DMS53 treated with DMSO at 0.1 percent for 48 hours (cell line): ENCODE results near the gene FIP1L1.
"Not testable (repeated sequence)": the region's sequence is repeated elsewhere in the genome, so short reads cannot be mapped to it uniquely, and the experiment has no call there.

Experiments used
- DNase-seq: peaks from one replicate; lab custom pipeline; 2025; ENCODE audit not compliant: unreplicated experiment; lab: John Stamatoyannopoulos, UW

The FIP1L1 gene, protein sequence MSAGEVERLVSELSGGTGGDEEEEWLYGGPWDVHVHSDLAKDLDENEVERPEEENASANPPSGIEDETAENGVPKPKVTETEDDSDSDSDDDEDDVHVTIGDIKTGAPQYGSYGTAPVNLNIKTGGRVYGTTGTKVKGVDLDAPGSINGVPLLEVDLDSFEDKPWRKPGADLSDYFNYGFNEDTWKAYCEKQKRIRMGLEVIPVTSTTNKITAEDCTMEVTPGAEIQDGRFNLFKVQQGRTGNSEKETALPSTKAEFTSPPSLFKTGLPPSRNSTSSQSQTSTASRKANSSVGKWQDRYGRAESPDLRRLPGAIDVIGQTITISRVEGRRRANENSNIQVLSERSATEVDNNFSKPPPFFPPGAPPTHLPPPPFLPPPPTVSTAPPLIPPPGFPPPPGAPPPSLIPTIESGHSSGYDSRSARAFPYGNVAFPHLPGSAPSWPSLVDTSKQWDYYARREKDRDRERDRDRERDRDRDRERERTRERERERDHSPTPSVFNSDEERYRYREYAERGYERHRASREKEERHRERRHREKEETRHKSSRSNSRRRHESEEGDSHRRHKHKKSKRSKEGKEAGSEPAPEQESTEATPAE

DNA sequence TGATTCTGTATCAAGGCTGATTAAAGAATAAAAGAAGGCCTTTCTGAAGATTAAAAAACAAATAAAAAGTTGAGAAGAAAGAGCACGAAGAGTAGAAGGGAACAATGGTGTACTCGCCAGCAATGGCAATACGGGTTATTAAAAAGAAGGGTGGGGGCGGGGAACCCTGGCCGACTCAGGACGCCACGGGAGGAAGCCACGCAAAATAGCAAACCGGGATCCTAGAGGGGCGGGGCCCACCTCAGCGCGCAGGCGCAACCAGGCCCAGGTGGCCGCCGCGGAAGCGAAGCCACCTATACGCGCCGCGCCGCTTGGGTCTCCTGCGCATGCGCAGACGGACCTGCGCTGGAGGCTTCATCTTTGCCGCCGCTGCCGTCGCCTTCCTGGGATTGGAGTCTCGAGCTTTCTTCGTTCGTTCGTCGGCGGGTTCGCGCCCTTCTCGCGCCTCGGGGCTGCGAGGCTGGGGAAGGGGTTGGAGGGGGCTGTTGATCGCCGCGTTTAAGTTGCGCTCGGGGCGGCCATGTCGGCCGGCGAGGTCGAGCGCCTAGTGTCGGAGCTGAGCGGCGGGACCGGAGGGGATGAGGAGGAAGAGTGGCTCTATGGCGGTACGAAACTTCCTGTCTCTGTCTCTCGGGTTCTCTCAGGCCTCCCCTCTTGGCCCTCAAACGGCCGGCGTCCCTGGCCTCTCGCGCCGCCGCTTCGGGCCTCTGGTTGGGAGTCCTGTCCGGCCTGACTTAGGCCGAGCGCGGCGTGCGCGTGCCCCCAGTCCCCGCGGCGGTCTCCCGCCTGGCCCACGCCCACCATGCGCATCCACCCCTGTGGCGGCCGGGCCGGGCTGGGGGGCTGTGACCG is at the start of gene FIP1L1:
Gene FIP1L1 (plus strand): TSS at position 323 of the 852 bp plus-strand sequence. CDS start 198 bp downstream, at position 521.
- DNase-seq: peak; percentile 72

GRCh38 chr4:53334916-53335315 is 42.5 kb upstream of the FIP1L1 start:
- not testable (repeated sequence) for DNase-seq

DNA sequence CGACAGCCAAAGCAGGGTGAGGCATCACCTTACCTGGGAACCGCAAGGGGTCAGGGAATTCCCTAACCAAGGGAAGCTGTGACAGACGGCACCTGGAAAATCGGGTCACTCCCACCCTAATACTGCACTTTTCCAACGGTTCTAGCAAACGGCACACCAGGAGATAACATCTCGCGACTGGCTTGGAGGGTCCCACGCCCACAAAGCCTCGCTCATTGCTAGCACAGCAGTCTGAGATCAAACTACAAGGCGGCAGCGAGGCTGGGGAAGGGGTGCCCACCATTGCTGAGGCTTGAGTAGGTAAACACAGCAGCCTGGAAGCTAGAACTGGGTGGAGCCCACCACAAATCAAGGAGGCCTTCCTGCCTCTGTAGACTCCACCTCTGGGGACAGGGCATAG is 37.3 kb upstream of the FIP1L1 start:
- DNase-seq: not testable (repeated sequence)

DNA sequence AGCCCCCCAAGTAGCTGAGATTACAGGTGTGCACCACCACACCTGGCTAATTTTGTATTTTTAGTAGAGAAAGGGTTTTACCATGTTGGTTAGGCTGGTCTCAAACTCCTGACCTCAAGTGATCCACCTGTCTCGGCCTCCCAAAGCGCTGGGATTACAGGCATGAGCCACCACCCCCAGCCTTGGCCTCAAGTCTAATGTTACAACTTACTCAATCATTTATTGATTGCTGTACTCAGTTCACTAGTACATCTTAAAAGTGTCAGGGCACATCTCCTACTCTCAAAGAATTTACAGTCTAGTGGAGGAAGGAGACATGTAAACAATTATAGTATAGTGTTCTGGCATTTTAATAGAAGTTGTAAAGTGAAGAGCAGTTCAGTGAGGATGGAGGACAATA is 31.0 kb upstream of the FIP1L1 start:
- not testable (repeated sequence) for DNase-seq

DNA sequence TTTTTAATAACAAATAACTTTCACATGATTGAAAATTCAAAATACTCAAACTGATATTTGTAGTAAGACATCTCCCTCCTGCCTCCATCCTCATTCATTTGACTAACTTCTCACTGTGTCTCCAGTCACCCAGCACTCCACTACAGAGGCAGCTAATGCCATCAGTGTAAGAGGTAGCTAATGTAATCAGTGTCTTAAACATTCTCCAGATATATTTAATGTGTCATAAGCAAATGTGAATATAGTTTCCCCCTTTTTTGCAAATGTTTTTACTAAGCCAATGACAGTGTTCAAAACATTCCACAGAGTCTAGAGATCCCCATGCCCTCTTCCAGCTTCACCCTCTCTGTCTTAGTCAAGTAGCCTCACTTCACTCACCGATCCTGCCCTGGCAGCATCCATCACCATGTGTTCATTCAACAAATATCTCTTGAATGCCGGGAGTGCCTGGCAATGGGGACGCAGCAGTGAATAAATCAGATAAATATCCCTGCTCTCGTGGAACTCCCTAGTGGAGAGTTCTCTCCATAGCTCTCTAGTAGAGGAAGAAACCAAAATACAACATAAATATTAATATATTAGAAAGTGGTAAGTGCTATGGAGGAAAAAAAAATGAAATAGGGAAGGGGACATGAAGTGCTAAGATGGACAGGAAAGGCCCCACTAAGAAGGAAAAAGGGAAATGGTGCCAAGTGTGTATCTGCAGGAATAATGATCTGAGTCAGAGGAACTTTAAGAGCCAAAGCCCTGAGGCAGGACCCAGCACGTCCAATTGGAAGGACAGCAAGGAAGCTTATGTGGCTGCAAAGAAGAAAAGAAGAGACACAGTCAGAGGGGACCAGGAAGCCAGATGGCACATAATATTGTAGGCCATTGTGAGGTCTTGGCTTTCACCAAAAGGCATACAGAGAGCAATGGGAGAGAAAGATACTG is 30.3 kb upstream of the FIP1L1 start:
- DNase-seq: no peak

GRCh38 chr4:53348046-53348445 is 29.4 kb upstream of the FIP1L1 start:
- DNase-seq: no peak

DNA sequence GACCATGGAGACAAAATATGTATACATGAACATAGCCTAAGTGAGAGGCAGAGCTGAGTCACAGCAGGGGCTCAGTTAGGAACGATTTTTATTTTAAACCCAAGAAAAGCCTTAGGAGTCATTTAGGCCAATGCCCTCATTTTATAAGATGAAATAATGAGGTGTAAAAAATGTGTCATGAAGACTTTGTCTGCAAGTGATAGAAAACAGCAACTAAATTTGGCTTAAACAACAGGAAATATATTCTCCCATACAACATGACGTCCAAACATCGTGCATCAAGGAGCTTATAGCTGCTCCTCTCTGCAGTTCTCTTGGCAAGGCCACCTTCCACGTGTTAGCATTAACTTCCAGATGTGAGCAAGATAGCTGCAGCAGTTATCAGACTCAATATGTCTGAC is 28.4 kb upstream of the FIP1L1 start:
- no peak for DNase-seq

- no peak for DNase-seq
Observed at GRCh38 chr4:53354012-53354722, 23.3 kb upstream of the FIP1L1 start.

DNA sequence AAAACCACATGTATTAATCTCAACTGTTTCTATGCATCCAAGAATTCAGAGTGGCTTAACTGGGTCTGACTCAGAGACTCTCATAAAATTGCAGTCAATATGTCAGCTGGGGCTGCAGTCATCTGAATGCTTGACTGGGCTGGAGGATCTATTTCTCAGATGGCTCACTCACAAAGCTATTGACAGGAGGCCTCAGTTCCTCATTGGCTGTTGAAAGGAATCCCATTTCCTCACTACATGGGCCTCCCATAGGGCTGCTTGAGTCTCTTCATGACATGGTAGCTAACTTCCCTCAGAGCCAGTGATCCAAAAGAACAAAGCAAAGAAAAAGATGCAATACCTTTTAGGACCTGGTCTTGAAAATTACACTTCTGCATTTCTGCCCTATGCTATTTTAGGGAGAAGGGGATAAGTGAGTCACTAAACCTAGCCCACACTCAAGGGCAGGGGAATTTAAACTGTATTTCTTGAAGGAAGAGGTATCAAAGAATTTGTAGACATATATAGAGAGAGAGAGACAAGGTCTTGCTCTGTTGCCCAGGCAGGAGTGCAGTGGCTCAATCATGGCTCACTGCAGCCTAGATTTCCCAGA is 21.4 kb upstream of the FIP1L1 start:
- DNase-seq: no peak

- no peak for DNase-seq
Observed at GRCh38 chr4:53361451-53361850, 16.0 kb upstream of the FIP1L1 start.

DNA sequence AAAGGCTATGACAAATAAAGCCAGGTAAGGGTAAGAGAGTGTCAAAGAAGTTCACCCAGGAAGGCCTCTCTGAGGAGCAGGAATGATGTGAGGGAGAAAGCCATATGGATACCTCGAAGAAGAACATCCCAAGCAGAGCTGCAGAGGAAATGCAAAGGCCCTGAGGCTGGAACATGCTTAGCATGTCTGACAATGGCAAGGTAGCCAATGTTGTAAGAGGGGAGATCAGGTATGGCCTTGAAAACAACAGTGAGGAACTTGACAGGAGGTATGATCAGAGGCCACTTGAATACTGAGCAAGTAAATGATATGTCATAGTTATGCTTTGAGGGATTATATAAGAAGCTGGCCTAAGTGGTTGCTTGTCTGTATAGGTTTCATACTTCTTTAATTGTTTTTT is 15.3 kb upstream of the FIP1L1 start:
- DNase-seq: no peak

DNA sequence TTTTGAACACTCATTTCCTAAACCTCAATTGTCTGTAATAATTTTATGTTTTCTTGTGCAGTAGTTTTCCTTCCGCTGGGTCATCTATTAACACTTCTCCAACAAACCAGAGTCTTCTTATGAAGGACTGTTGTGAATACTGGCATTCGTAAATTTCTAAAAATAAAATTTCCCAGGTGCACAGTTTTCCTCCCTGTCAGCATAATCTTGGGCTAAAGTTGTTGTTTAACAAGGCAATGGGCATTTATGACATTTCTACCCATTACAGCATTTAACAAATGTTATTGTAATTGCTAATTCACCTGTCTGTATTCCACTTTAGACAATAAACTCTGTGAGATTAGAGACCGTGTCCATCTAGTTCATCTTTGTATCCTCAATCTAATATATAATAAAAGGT is 12.8 kb upstream of the FIP1L1 start:
- no peak for DNase-seq

DNA sequence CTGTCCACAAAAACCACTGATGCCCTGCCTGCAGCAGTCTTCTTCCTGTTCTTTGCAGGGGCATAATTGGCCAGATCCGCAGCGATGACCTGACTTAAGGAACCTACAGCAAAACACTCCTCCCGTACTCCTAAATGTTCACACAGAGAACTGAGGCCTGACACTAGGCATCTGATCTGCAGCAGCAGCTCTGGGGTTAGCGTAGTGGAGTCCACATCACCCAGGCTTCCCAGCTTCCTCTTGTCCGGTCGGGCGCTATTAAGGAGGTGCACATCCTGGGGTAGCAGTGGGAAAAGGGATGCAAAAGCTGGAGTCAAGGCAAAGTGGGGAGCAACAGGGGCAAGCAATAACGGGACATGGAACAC is 12.3 kb upstream of the FIP1L1 start:
- DNase-seq: peak; percentile 10

DNA sequence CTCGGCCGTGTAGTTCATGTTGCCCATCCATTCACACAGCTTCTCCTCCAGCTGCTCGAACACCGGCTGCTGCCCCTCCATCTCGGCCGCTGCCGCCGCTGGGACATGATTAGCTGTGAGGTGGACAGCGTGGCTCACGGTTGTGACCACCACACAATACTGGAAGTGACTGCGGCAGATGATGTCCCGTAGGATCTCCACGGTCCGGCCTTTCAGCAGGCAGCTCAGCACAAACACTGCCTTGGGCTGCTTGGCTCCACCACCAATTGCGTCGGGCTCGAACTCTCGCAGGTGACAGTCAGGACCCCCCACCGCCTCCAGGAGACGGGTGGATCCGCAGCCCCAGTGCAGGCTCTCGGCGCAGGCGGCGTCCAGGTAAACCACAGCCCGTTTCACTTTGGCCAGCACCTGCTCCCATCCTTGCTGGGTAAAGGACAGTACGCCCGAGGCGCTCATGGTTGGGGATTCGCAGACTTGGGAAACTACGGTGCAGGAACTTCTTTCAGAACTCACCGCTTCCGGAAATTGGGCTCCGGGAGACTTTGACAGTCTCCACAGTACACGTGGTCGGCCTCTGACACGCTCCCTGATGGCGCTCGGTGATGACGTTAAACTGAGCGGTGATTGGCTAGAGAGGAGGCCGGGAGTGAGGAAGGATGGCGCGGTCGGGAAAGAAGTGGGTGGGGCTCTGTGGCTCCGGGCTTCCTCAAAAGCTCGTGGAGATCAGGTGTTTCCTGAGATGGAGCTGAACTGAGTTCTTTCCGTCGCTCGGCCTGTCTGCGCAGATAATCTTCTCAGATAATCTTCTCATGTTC is 11.7 kb upstream of the FIP1L1 start, which contains the start of gene SCFD2:
Gene SCFD2 (minus strand): TSS at position 576 of the 815 bp plus-strand sequence.
- peak; percentile 83 for DNase-seq

- no peak for DNase-seq
Observed at GRCh38 chr4:53366301-53366716, 11.1 kb upstream of the FIP1L1 start.

DNA sequence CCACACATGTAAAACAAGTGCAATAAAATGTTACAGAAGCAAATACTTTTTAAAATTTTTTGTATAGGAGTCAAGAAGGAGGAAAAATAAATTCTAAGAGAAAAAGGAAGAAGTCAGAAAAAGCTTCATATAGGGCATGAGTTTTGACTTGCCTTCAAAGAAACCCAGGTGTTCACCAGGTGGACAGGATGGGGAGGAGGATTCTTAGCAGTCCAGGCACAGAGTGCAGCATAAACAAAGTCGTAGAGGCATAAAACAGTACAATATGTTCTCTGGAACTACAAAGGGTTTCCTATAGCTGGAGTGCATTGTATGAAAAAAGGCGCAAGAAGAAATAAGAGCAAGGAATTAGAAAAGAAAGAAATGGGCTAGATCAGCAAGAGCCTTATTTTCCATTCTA is 9.7 kb upstream of the FIP1L1 start:
- no peak for DNase-seq

- DNase-seq: no peak
Observed at GRCh38 chr4:53371049-53371448, 6.4 kb upstream of the FIP1L1 start.

DNA sequence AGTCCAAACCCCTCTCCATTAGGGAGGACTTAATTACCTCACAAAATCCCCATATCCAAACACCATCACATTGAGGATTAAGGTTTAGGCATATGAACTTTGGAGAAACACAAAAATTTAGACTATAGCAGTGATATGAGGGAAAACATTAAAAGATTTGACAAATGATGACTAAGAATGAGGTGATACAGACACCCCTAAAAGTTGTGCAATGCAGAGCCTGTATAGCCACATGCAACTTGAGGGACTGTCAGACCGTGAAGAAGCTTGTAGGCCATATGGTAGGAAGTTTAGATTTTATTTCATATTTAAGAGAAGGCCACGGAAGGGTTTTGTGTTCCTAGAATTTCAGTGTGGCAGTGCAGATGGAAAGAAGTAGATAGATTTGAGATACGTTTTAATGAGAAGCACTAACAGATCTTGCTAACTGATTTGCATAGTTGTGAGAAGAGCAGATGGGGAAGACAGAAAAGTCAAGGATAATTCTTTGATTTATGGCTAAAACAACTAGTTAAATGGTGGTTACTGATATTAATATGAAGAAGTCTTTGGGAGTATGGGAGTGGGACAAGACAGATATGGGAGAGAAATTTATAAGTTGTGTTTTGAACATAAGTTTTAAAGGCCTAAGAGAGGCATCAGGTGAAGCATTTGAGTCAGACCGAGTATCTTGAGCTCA is 5.5 kb upstream of the FIP1L1 start:
- DNase-seq: no peak
